HG03442 (cell line): Measurements from ENCODE around the gene PHLPP1.
"Not testable (repeated sequence)": the region's sequence is repeated elsewhere in the genome, so short reads cannot be mapped to it uniquely, and the experiment has no call there.

ENCODE experiments used
- ATAC-seq: cut with Tn5 transposase; IDR thresholded peaks from one replicate; pipeline ENCODE4 v1.9.1; 2021; ENCODE audit warnings: mild to moderate bottlenecking, moderate library complexity; ENCODE audit not compliant: unreplicated experiment

Gene PHLPP1

DNA sequence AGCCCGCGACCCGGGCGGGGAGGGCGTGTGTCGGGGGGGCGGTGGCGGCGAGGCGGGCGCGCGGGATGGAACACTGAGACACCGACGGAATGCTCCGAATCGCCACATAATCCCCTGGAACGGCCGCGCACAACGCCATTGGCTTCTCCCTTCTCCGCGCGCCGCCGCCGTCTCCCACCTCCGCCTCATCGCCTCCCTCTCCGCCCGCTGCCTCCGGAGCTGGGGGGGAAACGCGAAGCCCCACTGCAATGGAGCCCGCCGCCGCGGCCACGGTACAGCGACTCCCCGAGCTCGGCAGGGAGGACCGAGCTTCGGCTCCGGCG is at the start of gene PHLPP1:
Gene PHLPP1, plus strand, starts transcription at position 106 of the 323 bp plus-strand sequence. Its CDS starts 143 bp downstream, at position 249.
- ATAC-seq = peak; percentile 8

DNA sequence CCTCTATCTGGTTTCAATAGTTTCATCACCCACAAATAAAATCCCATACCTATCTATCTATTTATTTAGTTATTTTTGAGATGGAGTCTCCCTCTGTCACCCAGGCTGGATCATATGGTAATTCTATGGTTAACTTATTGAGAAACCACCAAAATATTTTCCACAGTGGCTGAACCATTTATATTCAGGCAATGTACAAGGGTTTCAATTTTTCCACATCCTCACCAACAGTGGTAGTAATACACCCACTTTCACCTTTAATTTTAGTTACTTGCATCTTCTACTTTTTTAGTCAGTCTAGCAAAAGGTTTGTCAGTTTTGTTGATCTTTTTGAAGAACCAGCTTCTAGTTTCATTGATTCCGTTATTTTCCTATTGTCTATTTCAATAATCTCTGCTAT is 46.1 kb upstream of the PHLPP1 start:
- no peak for ATAC-seq

DNA sequence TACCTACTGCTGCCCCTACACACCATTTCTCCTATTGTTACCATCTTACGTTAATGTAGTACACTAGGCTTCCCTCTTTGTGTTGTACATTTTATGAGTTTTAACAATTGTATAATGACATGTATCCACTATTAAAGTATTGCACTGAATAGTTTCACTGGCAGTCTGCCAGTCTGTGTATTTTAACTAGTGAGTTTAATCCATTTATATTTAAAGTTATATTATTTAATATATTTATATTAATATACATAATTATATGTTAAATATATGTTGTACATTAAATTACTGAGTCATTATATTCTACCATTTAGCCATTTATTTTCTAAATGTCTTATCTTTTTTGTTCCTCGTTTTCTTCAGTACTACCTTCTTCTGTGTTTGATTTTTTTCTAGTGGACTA is 44.8 kb upstream of the PHLPP1 start:
- ATAC-seq = no peak

DNA sequence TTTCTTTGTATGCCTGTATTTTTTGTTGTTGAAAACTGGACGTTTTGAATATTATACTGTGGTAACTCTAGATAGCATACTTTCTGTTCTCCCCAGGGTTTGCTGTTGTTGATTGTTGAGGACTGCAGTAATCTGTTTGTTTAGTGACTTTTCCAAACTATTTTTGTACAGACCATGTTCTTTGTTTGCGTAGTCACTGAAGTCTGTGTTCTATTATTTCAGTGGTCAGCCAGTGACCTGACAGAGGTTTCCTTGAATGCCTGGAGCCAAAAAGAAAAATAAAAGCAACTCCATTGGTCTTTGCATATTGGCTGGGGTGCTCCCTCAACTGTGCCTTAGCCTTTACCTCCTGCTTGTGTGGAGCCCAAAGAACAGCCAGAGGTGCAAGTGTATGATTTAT is 42.7 kb upstream of the PHLPP1 start:
- ATAC-seq = no peak

DNA sequence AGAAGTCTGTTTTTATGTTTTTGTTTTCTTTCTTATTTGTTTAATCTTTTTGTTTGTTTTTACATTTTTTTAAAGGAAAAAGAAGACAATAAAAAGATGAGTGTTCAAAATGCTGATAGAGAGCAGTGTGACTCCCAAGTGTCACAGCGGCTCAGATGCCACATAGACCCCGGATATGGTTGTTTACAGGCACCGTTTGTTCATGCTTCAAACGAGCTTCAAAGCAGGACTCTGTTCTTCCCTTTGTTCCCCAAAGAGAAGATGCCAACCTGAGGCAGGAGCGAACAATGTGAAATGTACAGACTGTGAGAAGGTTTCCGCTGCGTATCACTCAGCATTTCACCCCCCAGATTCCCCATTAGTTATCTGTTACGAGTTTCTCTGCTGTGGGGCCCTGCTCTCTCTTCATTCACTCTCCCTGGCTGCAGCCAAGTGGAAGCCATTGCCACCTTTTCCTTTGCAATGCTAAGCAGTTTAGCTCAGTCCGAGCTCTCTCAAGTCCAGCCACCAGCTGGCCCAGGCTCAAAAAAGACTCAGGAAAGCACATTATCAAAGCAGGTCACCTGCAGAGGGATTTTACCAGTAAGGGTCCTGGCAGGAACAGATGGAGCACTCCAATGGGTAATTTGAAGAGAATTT is 36.4 kb upstream of the PHLPP1 start:
- no peak for ATAC-seq

DNA sequence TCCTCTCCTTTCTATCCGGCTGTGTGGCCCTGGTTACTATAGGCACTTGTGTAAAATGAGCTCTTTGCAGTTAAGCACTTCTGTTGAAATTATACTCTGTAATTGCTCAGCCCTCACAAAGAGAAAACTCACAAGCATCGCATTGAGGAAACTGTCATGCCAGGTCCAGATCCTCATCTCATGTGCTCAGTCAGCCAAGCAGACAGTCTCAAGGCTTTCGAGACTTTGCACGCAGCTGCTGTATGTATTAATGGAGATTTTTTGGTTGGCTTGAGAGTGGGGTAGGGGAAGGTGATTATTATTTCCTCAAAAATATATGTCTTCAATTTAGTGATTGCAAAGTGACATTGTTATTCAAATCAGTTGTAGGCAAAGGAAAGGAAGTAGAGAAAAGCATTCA is 33.0 kb upstream of the PHLPP1 start:
- ATAC-seq = no peak

DNA sequence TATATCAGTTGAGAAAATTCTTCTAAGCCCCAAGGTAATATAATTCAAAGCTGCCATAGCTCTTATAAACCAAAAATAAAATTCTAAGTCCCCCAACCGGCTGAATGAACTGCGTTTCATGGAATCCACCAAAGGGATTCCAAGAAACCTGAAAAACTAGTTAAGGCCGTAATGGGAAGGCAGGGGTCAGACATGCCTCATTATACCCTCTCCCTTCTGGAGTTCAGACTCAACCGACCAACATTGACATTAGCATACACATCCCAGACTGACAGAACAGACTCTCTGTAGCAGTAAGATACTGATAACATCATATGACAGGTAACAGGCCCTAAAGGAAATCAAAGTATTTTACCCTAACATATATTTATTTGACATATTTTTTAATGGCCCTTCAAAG is 31.4 kb upstream of the PHLPP1 start:
- no peak for ATAC-seq

DNA sequence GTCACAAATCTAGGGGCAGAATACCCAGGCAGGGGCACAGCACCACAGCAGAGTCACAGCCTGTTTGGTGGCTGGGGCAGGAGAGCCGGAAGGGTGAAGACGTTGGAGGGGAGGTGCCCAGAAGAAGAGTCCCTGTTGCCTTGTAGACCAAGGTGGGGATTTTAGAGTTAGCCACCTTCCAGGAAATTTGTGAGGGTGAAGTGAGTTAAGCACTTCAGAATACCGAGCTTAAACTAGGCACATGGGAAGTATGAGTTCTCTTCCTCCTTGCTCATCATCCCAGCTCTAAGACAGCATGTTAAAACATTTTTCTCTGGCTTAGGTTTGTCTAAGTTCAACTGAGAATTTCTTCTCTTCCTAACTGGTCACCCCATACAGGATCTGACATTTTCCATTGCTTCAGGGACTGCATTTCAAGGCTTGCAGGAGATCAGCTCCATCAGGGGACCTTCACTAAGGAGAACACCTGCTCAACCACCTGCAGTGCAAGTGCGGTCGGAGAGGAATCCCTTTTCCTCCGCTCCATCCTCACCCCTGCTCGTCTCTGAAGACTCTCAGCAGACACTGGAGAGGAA is 26.5 kb upstream of the PHLPP1 start:
- no peak for ATAC-seq

DNA sequence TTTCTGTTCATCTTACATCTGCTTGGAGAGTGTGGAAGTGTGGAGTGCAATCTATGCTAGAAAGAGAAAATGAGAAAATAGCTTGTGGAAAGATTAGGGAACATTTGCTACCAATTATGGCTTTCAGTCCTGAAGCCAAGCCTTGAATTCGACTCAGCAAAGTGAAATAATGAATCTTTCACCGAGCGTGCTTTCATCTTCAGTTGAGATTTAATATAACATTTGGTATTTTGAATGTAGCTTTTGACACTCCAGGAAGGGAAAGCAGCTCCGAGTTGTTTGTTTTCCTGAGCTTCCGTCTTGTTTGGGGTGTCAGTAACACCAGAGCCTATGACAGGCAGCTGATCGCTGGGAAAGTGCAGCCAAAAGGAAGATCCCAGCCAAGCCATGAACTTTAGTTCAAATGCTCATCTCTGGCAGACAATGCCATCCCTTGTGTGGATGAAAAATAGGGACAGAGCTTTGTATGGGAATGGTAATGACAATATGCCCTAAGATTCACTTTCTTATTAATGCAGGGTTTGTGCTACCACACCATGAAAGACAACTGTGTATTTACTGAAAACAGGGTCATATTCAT is 25.0 kb upstream of the PHLPP1 start:
- no peak for ATAC-seq

DNA sequence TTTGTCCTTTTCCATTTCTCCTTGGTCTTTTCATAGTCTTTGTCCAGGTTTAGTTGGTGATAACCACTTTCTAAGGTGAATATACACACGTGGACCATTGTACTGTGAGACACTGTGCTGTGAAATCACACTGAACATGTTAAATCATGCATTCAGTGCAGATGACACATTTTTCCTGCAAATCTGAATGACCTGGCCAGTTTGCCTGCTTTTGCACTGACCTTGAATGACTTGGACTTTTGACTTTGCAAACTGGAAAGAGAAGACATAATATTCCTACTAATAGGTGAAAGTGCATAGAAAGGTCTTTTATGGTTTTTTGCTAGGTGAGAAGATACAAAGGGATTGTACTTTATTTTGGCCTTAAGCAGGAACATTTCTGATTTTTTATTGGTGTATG is 21.7 kb upstream of the PHLPP1 start:
- no peak for ATAC-seq

DNA sequence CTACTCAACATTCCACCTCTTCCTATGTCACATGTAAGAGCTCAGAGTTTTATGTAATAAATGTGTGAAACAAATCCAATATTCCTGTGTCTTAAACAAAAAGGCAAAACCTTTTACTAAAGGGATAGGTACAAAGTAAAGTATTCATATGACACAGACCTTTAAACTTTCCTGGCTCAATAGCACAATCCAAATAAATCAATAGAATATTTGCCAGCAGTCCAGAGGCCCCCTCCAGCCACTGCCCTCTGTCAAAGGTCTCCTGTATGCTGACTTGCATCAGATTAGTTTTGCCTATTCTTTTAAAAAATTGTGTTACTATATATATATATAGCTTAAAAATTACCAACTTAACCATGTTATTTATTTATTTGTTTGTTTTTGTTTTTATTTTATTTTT is 17.7 kb upstream of the PHLPP1 start:
- ATAC-seq = no peak

DNA sequence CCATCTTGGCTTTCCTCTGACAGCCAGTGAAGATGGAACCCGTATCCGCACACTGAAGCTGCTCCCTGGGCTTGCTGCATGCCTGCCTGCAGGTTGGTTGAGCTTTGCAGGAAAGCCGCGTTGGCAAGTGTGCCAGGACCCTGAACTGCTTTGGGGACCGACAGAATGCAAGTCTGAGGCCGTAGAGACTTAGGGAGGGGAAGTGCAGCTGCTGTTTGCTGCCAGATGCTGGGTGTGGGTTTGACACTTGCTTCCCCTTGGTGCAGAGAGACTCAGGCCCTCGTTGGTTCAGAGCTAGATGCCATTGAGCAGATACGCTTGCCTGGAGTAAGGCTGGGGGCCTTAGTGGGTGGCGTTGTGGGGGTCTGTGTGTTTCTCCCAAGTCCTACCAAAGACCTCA is 13.1 kb upstream of the PHLPP1 start:
- no peak for ATAC-seq

DNA sequence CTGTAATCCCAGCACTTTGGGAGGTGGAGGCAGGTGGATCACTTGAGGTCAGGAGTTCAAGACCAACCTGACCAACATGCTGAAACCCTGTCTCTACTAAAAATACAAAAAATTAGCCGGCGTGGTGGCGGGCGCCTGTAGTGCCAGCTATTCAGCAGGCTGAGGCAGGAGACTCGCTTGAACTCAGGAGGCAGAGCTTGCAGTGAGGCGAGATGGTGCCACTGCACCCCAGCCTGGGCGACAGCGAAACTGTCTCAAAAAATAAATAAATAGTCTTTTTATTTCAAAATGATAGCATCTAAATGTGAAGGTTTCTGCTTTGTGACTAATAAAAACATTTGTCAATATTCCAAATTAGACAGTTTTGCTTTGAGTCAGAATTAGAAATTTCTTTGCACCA is 8.5 kb upstream of the PHLPP1 start:
- not testable (repeated sequence) for ATAC-seq

DNA sequence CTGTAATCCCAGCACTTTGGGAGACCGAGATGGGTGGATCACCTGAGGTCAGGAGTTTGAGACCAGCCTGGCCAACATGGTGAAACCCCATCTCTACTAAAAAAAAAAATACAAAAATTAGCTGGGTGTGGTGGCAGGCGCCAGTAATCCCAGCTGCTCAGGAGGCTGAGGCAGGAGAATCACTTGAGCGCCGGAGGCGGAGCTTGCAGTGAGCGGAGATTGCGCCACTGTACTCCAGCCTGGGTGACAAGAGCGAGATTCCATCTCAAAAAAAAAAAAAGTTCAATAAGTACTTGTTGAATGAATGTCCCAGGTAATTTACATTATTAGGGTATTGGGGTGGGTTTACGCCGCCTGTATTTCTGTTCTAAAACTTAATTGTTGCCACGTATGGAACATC is 5.4 kb upstream of the PHLPP1 start:
- ATAC-seq = not testable (repeated sequence)

DNA sequence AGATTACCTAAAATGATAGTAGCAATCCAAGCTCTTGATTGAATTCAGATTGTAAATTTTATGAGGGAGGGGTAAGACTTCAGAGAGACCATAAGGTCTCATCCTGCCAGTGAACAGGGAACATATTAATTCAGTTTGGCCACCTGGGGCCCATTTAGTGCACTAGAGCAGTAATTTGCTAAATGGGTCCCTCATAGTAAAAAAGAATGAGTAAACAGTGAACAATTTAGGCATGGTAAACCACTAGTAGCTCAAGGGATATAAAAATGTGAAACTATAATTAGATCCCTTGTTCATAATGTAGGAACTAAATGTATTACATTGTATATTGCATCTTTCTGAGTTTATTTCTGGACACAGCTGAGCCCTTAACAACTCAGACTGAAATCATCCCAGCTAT is 4.9 kb upstream of the PHLPP1 start:
- no peak for ATAC-seq

DNA sequence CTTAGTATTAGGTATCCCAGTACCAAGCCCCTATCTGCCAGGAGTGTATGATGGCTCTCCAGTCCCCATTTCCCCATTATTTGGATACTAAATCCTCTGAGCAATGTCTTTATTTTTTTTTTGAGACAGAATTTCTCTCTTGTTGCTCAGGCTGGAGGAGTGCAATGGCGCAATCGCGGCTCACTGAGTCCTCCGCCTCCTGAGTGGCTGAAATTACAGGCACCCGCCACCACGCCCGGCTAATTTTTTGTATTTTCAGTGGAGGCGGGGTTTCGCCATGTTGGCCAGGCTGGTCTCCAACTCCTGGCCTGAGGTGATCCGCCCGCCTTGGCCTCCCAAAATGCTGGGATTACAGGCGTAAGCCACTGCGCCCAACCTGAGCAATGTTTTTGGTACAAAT is 3.6 kb upstream of the PHLPP1 start:
- ATAC-seq = no peak

DNA sequence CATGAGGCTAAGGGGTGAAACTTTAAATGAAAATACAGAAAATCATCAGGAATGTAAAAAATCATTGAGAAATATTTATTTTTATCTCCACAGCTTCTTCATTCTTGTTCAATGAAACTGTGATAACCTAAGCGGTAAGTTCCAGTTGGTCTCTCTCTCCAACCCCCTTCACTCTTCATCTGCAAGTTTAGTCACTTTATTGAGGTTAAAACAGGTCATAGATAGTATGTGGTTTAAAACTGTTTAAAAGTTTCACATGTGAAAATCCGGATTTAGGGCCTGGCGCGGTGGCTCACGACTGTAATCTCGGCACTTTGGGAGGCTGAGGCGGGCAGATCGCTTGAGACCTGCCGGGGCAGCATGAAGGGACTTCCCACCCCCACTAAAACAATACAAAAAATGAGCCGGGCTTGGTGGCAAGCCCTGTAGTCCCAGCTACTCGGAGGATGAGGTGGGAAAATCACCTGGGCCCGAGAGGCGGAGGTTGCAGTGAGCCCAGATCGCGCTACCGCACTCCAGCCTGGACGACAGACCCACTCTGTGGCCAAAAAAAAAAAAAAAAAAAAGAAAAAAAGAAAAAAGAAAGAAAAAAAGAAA is 1.6 kb upstream of the PHLPP1 start:
- no peak for ATAC-seq

DNA sequence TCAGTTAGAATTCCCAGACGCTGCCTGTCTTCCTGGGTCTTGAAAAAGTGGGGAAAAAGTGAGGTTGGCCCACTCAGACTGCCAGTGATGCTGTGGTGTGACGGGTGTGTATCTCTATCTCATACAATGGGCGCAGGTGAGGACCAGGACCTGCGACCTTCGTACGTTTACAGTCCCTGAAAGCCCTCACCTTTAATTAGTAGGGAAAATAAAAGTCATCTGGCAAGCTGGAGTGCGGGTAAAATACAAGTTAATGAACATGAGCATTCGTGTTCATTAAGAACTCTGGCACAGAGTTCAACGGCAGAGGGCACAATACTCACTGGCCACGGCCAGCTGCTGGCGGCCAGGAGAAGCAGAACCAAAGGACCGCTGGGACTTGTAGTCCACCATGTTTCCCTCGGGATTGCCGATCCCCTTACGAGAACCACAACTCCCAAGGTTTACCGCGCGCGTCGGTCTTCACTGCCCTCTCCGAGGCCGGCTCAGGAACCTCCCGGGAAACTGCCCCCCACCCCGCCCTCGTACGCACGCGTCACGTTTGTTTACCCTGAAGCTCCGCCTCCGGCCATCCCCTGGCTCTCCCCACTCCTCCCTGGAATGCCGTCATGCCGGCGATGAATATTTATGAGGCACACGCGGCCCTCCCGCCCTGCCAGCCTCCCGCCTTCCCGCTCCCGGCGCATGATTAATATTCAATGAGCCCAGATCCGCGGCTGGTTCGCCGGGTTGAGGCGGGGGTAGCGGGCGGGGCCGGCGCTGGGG is 488 bp upstream of the PHLPP1 start:
- ATAC-seq = peak; percentile 65

DNA sequence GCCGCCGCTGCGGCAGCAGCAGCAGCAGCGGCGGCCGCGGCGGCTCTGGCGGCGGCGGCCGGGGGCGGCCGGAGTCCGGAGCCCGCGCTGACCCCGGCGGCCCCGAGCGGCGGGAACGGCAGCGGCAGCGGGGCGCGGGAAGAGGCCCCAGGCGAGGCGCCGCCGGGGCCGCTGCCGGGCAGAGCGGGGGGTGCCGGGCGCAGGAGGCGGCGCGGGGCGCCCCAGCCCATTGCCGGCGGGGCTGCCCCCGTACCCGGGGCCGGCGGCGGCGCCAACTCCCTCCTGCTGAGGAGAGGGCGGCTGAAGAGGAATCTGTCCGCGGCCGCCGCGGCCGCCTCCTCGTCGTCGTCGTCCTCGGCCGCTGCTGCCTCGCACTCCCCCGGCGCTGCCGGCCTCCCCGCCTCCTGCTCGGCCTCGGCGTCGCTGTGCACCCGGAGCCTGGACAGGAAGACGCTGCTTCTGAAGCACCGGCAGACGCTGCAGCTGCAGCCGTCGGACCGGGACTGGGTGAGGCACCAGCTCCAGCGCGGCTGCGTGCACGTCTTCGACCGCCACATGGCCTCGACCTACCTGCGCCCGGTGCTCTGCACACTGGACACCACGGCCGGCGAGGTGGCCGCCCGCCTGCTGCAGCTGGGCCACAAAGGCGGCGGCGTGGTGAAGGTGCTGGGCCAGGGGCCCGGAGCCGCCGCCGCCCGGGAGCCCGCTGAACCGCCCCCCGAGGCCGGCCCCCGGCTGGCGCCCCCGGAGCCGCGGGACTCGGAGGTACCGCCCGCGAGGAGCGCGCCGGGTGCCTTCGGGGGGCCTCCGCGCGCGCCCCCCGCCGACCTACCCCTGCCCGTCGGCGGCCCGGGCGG is 646 bp downstream of the PHLPP1 start:
- ATAC-seq = peak; percentile 23

DNA sequence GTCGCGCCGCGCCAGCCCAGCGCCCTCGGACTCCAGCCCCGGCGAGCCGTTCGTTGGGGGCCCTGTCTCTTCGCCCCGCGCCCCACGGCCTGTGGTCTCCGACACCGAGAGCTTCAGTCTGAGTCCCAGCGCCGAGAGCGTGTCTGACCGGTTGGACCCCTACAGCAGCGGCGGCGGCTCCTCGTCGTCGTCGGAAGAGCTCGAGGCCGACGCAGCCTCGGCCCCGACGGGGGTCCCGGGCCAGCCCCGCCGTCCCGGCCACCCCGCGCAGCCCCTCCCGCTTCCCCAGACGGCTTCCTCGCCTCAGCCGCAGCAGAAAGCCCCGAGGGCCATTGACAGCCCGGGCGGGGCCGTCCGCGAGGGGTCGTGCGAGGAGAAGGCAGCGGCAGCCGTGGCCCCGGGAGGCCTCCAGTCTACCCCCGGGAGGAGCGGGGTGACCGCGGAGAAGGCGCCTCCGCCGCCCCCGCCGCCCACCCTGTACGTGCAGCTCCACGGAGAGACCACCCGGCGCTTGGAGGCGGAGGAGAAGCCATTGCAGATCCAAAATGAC is 1.4 kb downstream of the PHLPP1 start:
- no peak for ATAC-seq
